NCI-H2107 treated with DMSO at 0.1 percent for 48 hours (cell line): Measurements from ENCODE around the gene HPGD.

ENCODE experiments used
- DNase-seq: peaks from one replicate; lab custom pipeline; 2025; ENCODE audit not compliant: unreplicated experiment; lab: John Stamatoyannopoulos, UW

HPGD gene

GRCh38 chr4:174479140-174479539 is 43.1 kb downstream of the HPGD start:
- DNase-seq, result no peak

GRCh38 chr4:174475528-174475927 is 46.8 kb downstream of the HPGD start:
- DNase-seq, result no peak

GRCh38 chr4:174474457-174475075 is 47.7 kb downstream of the HPGD start:
- no peak for DNase-seq

- no peak for DNase-seq
Measured at GRCh38 chr4:174467107-174467506, 55.2 kb downstream of the HPGD start.

- no peak for DNase-seq
Measured at GRCh38 chr4:174464949-174465348, 57.3 kb downstream of the HPGD start.

- DNase-seq, result no peak
Measured at GRCh38 chr4:174461466-174462106, 60.7 kb downstream of the HPGD start.

GRCh38 chr4:174460684-174461083 is 61.6 kb downstream of the HPGD start:
- DNase-seq, result no peak

- DNase-seq, result no peak
Measured at GRCh38 chr4:174457468-174457867, 64.8 kb downstream of the HPGD start.

- DNase-seq, result no peak
Measured at GRCh38 chr4:174454815-174455473, 67.3 kb downstream of the HPGD start.

- DNase-seq, result no peak
Measured at GRCh38 chr4:174451718-174452296, 70.5 kb downstream of the HPGD start.

GRCh38 chr4:174450786-174451125 is 71.5 kb downstream of the HPGD start:
- DNase-seq, result no peak

GRCh38 chr4:174449944-174450785 is 72.1 kb downstream of the HPGD start:
- DNase-seq, result no peak

- no peak for DNase-seq
Measured at GRCh38 chr4:174449152-174449551, 73.1 kb downstream of the HPGD start.

GRCh38 chr4:174444390-174444789 is 77.9 kb downstream of the HPGD start:
- no peak for DNase-seq
